Activated CD8-positive, alpha-beta memory T cell treated with anti-CD3 and anti-CD28 coated beads, Interleukin-2, amount 50 U/mL, for 24 hours (primary cell): Measurements from ENCODE around the gene STRC.
"Not testable (repeated sequence)": the region's sequence is repeated elsewhere in the genome, so short reads cannot be mapped to it uniquely, and the experiment has no call there.

ENCODE experiments used
- DNase-seq: peaks from one replicate; pipeline ENCODE4 v3.0.0-alpha.2; 2020; ENCODE audit errors: extremely low read depth

Gene STRC

GRCh38 chr15:43618700-43619099 is at the start of gene STRC:
STRC (minus strand) TSS chr15:43618800; CDS start chr15:43618722, 78 bp downstream.
- not testable (repeated sequence) for DNase-seq

- not testable (repeated sequence) for DNase-seq
These were observed 47.6 kb upstream of the STRC start for GRCh38 chr15:43666177-43666576.

DNA sequence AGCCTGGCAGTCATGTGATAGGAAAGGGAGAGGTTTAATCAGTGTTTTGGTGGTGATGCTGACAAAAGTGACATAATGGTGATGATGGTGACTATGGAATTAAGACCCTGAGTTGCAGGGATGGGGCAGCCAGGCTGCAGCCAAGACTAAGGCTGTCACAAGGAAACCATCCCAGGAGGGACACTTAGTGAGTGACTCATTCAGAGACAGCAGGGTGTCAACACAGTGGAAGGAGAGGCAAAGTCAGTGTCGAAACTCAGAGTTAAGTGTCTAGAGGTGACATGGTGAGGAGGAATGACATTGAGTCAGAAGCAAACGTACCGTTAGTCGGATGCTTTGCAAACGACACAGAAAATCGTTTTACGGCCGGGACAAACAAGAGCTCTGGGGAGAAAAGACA is 44.7 kb upstream of the STRC start:
- not testable (repeated sequence) for DNase-seq

- DNase-seq, result not testable (repeated sequence)
These were observed 43.7 kb upstream of the STRC start for GRCh38 chr15:43662293-43662692.

DNA sequence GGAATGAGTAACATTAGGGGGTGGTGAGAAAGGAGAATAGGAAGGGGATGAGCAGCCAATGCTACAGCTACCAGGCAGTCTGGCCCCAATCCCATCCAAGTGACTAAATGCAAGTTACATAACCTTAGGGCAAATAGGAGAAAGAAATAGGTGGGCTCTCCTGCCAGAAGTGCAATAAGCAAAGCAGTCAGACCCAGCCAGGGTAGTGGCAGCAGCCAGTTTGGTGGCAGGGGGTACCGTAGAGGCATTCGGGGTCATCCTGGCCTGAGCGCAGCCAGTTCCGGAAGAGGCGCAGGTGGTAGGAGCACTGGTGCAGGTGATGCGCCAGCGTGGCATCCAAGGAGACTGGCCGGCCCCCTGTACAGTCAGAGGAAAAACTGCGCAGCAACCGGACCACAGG is 41.1 kb upstream of the STRC start:
- DNase-seq, result not testable (repeated sequence)

DNA sequence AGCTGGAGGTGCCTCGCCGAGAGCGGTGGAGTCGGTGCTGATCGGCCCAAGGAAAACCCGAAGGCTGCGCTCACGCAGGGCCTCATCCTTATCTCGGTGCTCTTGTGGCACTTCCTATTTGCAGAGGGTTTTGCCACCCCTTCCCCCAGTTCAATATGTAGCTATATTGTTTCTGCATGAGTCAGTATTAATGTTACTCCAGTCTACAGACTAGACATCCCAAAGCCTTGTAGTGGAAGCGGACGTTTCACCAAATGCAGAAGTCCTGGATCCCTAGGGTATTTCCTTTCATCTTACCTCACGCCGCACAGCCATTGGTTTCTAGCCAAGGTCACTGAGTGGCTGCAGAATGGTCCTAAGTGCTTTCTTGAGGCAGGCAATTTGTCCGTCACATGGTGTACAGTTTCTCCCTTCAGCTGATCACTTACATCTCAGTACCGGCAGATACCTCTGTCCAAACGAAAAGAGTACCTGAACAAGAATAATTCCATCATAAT is 30.9 kb upstream of the STRC start:
- not testable (repeated sequence) for DNase-seq

GRCh38 chr15:43648649-43649429 is 30.2 kb upstream of the STRC start, which contains the start of gene CATSPER2:
CATSPER2 (minus strand) TSS chr15:43648844; CDS start chr15:43648061, 783 bp downstream.
- DNase-seq, result no peak

GRCh38 chr15:43638464-43639204 is 20.0 kb upstream of the STRC start:
- not testable (repeated sequence) for DNase-seq

DNA sequence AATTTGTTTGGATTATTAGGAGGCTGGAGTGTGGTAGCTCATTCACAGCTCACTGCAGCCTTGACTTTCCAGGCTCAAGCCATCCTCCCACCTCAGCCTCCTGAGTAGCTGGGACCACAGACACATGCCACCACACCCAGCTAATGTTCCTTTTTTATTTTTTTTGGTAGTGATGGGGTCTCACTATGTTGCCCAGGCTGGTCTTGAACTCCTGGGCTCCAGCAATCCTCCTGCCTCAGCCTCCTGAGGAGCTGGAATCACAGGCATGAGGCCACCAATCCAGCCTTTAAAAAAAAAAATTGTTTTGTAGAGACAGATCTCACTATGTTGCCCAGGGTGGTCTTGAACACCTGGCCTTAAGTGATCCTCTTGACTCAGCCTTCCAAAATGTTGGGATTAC is 8.3 kb upstream of the STRC start:
- not testable (repeated sequence) for DNase-seq

GRCh38 chr15:43625106-43625505 is 6.5 kb upstream of the STRC start:
- DNase-seq, result no peak

DNA sequence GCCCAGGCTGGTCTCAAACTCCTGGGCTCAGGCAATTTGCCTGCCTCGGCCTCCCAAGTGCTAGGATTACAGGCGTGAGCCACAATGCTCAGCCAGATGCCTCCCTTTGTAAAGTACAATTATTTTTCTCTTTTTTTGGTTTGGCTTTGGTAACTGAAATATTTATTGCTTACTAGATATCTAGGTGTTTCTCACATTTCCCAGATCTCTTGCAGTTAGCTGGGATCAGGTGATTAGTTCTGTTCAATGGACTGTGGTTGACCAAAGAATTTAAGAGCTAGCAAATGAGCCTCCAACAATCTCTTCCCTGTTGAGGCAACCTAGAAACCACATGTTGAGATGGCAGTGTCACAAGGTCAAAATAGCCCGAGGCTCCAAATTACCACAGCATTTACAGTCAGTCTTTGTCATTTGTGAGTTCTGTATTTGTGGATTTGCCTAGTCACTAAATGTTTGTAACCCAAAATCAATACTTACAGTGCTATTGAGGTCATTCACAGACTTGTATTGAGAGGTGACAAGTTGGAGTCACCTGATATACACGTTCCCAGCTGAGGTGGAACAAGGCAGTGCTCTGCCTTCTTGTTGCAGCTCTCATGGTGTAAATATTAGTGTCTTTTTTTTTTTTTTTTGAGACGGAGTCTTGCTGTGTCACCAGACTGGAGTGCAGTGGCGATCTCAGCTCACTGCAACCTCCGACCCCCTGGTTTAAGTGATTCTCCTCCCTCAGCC is 3.6 kb upstream of the STRC start:
- not testable (repeated sequence) for DNase-seq

DNA sequence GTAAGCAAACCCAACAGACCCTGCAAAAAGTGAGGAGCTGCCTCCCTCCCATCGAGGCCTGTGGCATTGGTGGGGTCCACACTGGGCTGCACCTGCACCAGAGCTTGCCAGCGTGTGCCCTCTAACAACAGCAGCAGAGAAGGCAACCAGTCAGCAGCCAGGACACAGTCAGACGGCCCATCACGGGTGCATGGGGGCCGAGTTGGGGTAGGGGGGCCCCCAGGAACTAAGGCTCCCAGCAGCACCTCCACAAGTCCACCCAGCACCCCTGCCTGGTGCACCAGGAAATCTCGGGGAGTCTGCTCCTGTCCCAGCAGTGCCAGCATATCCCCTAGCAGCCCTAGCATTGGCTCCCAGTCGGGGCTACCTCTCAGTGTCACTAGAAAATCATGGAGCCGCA is 850 bp downstream of the STRC start:
- DNase-seq, result not testable (repeated sequence)

GRCh38 chr15:43602233-43602632 is 16.4 kb downstream of the STRC start:
- DNase-seq, result not testable (repeated sequence)

DNA sequence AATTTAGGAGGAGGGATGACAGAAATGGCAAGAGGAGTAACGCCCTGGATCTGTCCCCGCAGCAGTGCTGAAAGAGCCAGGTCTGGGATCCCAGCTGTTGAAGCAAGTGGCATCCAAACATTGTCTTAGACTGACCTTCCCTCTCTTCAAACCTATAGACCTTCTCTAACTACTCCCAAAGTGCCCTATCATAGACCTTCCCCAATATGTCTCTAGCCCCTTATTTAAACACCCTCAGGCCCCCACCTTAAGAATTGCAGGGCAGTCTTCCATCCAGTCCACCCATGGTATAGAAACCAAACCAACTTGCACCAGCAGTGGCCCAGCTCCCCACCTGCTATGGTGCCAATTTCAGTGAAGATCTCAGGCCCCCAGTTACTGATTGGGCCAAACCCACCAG is 18.4 kb downstream of the STRC start:
- not testable (repeated sequence) for DNase-seq

DNA sequence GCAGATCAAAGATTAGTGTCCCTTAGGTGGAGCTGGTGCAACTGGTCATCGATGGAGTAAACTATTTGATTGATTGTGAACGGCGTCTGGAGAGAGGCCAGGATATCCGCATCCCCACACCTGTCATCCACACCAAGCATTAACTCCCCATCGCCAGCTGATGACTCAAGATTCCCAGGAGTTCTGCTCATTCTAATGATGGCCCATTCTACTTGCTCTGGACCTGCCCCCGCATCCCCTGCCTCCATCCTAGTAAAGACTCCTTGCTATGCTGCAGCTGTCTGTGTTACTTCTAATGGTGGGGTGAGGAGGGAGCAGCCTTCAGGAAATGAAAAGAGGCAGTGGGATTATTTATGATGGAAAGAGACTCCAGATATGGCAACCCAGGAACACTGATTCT is 19.5 kb downstream of the STRC start:
- DNase-seq, result not testable (repeated sequence)

DNA sequence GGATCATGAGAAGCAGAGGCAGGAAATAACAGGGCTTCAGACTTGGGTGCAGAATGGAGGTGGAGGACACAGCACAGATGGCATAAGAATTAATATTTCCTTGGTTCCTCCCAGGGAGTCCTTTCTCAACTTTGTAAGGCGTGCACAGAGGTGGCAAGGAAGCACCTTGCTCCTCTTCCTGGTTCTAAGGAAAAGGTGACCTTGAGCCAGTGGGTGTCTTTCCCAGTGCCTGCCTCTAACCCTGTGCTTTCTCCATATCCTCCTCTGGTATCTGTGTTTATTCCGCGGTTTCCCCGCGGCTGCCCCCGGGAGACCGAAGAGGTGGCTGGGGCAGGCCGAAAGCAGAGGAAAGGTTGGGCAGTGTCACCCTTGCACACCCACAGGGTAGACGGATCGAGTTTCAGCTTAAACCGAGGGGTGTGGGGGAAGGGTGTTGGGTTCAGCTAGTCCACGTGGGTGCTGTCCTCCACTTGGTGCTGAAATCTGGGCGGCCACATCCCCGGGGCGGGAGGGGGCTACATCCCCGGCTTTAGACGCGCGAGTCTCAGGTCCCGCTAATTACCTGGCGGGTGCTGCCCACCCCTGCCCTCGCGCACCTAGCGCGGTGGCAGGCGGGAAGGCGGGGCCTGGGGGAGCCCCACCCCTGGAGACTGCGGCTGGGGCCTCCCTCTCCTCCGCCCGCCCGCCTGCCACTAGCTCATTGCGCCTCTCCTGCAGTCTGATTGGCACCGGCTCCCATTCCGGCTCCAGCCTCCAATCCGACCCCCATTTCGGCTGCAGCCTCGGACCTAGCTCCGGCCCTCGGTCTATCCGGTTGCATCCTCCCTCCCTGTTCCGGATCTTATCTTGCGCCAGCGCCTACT is 25.0 kb downstream of the STRC start, which contains the start of gene CKMT1B:
TSS of gene CKMT1B (plus strand) at position 700 of the 863 bp plus-strand sequence. CDS start 192 bp downstream, outside the sequence.
- not testable (repeated sequence) for DNase-seq

- not testable (repeated sequence) for DNase-seq
These were observed 25.8 kb downstream of the STRC start for GRCh38 chr15:43592841-43593240.

DNA sequence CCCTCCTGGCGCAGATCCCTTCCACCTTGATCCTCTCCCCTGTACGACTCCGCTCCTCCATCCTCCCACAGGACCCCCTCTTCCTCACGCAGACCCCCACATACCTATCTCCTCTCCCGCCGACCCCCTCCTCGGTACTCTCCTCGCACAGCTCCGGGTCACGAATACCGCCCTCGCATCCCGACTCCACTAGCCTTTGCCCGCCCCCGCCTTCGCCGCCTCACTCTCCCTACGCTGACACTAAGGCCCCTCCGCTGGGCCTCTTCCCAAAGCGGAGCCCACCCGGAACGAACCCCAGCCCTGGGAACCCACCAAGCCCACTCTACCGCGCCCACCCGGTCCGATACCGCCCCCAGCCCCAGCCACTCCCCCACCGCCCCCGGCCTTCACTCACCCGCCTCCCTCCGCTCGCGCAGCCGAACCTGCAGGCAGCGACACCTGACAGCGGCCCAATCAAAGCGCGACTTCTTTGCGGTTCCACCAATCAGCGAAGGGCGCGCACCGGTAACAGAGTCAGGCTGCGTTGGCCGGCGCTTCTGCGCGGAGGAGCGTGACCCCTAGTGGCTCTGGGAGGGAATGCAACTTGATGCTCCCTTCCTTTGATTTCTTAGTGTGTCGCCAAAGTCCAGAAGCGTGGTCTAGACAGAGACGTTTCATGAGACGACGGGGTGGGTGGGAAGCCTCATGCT is 28.7 kb downstream of the STRC start, which contains the start of gene PPIP5K1:
TSS of gene PPIP5K1 (minus strand) at position 431 of the 689 bp plus-strand sequence. CDS start 5,704 bp downstream, outside the sequence.
- DNase-seq, result not testable (repeated sequence)

DNA sequence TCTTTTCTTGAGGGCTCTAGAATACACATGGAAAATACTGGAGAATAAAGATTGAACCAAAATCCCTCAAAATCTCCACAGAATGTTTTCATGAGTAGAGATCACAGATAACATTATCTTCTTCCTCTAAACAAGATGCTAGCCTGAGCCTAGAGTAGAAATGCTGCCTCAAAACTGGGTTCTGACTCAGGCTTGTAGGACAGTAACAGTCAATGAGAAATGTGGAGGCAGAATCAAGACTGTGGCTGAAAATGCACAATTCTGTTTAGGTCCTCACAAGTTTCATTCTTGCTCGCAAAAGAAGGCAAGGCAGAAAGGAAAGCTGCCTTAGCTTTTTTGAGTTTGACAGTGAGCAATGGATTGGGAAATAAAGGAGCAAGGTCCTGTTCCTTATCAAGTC is 44.0 kb downstream of the STRC start:
- DNase-seq, result not testable (repeated sequence)

GRCh38 chr15:43566615-43567014 is 52.0 kb downstream of the STRC start:
- not testable (repeated sequence) for DNase-seq
